ENCODE measurements around the gene ZNF598.

- TF ChIP-seq CTCF (conservative IDR thresholded peaks at IDR 0.05 in 1 of 2, IDR thresholded peaks at IDR 0.05 in 1 of 2; ENCODE audit: extremely low read depth in 1 of 2, insufficient read depth in 1 of 2, low read depth in 1 of 2, low read length in 2 of 2): no peak
- TF ChIP-seq EZH2 (IDR thresholded peaks at IDR 0.05; ENCODE audit: borderline replicate concordance, low read length): peak; percentile 16
Measured at GRCh38 chr16:1991948-1992703, 17.5 kb downstream of the ZNF598 start.

Data from mammary epithelial cell (primary cell).